Keratinocyte (primary cell): ENCODE measurements around the gene TMEM30B.

ENCODE experiments used
- EZH2 ChIP-seq: IDR thresholded peaks from one replicate; pipeline ENCODE4 v1.6.1; 2012; ENCODE audit warnings: inconsistent platforms, mild to moderate bottlenecking, low read length, moderate library complexity
- TF ChIP-seq, protein P1 (sequence below), 3 experiments: IDR thresholded peaks in 1 of 3; conservative IDR thresholded peaks in 1 of 3; optimal IDR thresholded peaks in 1 of 3; 2 replicates in 2 of 3; 3 replicates in 1 of 3; pipeline versions ENCODE3 to v1.5.1; 2011; ENCODE audit warnings: low read length in 3 of 3, mild to moderate bottlenecking in 3 of 3, moderate library complexity in 2 of 3, control low read depth in 1 of 3, inconsistent platforms in 1 of 3; ENCODE audit not compliant: insufficient read depth in 2 of 3; ENCODE audit errors: extremely low read depth in 1 of 3

DNA sequence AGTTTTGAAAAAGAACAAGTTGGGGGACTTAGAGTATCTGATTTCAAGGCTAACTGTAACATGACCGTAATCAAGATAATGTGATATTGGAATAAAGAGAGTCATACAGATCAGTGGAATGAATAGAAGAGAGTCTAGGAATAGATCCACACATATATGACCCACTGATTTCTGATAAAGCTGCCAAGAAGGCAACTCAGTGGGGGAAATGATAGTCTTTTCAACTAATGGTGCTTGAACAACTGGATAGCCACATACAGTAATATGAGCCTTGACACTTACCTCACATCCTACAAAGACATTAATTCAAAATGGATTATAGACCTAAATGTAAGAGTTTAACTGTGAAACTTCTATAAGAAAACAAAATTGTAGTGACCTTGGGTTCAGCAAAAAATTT is 44.0 kb upstream of the TMEM30B start:
- TF ChIP-seq, protein P1, sequence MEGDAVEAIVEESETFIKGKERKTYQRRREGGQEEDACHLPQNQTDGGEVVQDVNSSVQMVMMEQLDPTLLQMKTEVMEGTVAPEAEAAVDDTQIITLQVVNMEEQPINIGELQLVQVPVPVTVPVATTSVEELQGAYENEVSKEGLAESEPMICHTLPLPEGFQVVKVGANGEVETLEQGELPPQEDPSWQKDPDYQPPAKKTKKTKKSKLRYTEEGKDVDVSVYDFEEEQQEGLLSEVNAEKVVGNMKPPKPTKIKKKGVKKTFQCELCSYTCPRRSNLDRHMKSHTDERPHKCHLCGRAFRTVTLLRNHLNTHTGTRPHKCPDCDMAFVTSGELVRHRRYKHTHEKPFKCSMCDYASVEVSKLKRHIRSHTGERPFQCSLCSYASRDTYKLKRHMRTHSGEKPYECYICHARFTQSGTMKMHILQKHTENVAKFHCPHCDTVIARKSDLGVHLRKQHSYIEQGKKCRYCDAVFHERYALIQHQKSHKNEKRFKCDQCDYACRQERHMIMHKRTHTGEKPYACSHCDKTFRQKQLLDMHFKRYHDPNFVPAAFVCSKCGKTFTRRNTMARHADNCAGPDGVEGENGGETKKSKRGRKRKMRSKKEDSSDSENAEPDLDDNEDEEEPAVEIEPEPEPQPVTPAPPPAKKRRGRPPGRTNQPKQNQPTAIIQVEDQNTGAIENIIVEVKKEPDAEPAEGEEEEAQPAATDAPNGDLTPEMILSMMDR (optimal IDR thresholded peaks at IDR 0.05 in 1 of 3, IDR thresholded peaks at IDR 0.05 in 1 of 3, conservative IDR thresholded peaks at IDR 0.05 in 1 of 3; ENCODE audit: extremely low read depth in 1 of 3, insufficient read depth in 2 of 3, low read length in 3 of 3), result no peak
- TF ChIP-seq EZH2, result no peak
